NCI-H2196 (cell line): ENCODE measurements around the gene CCDC117.

Source experiments
- DNase-seq: peaks from one replicate; lab custom pipeline; 2025; ENCODE audit not compliant: unreplicated experiment; lab: John Stamatoyannopoulos, UW

CCDC117 gene

DNA sequence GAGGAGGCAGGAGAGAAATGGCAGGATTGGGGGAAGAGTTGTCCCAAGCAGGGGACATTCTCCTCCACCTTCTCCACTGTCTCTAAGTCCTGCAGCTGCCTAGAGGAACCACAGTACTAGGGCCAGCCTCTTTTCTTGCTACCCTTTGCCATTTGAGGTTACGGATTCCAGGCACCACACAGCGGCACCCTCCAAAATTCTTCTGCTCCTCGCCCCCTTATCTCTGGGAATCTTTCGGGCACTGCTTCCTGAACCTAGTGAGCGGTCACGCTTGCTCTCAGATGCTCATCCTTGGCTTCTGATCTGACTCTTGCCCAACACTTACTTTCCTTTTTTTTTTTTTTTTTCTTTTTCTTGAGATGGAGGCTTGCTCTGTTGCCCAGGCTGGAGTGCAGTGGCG is 54.4 kb downstream of the CCDC117 start:
- no peak for DNase-seq

DNA sequence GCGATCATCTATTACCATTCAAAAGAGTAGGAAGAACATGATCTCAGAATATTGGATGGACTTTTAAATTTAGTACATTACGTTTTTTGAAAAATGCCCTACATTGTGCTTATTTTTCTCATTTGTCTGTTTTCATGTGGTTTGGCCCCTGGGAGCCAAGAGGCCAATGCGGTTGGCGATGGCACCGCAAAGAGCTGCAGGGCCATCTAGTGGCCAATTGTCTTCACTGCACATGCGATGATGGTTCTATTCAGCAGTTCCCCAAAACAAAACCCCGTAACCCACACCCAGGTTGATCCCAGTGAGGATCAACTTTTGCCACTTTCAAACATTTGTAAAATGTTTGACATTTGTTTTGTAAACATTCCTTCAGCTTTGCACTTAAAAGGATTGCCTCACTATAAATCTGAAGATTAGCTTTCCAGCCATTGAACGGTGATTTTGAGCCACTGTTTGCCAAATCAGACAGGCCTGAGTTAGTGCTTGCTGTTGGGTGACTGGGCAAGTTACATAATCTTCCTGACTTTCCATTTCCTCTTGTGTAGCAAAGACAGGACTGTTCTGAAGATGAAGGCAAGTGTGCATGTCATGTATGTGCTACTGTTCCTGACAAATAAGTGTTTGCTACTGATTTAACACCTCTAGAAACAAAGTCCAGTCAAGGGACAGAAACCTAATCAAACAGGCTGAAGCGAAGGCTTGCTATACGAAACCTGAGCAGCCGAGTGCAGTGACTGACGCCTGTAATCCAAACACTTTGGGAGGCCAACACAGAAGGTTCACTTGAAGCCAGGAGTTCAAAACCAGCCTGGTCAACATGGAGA is 57.1 kb downstream of the CCDC117 start:
- DNase-seq, result peak; percentile 62

DNA sequence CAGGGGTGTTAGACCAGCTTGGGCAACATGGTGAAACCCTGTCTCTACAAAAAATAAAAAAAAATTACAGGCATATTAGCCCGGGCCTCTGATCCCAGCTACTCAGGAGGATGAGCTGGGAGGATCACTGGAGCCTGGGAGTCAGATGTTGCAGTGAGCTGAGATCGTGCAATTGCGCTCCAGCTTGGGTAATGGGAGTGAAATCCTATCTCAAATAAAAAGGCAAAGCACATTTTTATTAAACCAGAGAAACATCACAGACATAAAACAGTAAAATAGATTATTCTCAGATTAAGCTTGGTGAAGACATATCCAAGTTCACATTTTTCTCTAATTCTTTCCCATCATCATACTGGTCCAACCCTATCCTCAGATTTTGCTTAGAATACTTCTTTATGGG is 57.9 kb downstream of the CCDC117 start:
- DNase-seq, result no peak

DNA sequence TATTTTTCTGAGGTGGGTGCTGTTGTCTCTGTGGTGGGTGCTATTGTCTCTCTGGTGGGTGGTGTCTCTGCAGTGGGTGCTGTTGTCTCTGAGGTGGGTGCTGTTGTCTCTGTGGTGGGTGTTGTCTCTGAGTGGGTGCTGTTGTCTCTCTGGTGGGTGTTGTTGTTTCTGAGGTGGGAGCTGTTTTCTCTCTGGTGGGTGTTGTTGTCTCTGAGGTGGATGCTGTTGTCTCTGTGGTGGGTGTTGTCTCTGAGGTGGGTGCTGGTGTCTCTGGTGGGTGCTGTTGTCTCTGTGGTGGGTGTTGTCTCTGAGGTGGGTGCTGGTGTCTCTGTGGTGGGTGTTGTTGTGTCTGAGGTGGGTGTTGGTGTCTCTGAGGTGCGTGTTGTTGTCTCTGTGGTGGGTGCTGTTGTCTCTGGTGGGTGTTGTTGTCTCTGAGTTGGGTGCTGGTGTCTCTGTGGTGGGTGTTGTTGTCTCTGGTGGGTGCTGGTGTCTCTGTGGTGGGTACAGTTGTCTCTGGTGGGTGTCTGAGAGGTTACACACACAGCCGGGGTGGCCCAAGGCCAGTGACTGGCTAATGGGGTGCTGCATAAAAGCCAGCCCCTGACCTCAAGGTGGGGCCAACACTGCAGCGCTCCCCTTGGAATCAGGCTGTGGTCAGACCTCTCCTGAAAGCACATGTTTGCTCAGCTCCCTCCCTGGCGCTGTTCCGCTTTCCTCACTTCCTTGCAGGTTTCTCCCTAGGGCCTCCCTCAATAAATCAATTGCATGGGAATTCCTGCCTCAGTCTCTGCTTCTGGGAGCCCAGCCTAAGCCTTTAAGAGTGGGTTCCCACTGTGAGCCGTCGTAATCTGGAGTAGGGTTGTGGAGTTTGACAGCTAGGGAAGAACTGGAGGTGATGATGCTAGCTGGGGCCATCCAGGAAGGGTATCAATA is 58.9 kb downstream of the CCDC117 start:
- DNase-seq, result no peak

DNA sequence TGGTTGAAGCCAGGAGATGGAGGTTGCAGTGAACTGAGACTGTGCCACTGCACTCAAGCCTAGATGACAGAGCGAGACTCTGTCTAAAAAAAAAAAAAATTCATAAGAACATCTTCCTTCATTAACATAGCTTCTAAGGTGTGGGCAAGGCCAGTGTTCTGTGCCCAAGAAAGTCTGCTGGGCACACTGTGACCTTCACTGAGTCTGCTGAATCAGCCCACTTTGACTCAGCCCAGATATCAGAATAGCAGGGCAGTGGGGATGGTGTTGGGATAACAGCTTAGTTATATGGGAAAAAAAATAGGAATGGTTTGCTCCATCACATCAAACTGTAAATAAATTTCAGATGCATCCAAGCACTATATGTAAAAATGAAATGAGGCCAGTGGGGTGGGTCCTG is 60.2 kb downstream of the CCDC117 start:
- no peak for DNase-seq

DNA sequence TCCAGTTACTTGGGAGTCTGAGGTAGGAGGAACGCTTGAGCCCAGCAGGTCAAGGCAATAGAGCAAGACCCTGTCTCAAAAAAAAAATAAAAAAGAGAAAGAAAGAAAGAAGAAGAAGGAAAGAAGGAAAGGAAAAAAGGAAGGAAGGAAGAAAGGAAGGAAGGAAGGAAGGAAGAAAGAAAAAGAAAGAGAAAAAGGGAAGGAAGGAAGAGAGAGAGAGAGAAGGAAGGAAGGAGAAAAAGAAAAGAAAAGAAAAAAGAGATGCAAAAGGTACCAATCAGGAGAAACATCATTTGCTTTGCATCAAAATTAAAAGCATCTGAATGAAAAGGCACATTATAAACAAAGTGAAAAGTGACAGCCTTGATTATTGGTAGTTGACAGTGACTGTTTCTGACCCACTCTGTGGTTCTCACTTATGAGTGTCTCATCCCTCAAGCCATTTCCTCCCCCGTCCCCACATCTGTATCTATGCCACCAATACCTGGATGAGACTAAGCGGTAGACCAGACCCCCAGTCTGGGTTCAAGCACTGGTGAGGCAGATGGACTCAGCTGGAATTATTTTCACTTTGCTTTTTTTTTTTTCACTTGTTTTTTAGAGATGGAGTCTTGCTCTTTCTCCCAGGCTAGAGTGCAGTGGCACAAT is 60.9 kb downstream of the CCDC117 start:
- no peak for DNase-seq

GRCh38 chr22:28835630-28836189 is 63.2 kb downstream of the CCDC117 start:
- DNase-seq, result no peak

DNA sequence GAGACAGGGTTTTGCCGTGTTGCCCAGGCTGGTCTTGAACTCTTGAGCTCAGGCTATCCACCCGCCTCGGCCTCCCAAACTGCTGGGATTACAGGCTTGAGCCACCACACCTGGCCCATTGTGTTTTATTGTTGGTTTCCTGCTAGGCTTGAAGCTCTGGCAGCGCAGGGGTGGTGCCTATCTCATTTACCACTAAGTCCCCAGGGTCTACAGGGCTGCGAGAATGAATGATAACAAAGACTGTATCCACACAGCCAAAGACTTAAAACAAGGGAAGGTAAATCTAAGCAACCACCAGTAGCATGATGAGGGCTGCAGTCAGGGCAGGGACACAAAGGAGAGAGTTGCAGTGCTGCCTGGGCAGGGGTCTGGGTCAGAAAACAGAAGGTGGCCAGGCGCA is 65.1 kb downstream of the CCDC117 start:
- no peak for DNase-seq
